ENCODE measurements around the gene RAB22A. TPM values are rescaled to one million over a fixed set of nuclear protein-coding genes. Genes with fewer than 3 reads are reported as not detected.
A peak's percentile ranks its signal among the peaks of the same experiment; 100 is the strongest.

Gene RAB22A
- total and polyA plus RNA-seq, 2 donors (not counting 3 experiments of a cell fraction or from before 2014, with no cell fraction given), result 8.6 to 16.3 TPM

DNA sequence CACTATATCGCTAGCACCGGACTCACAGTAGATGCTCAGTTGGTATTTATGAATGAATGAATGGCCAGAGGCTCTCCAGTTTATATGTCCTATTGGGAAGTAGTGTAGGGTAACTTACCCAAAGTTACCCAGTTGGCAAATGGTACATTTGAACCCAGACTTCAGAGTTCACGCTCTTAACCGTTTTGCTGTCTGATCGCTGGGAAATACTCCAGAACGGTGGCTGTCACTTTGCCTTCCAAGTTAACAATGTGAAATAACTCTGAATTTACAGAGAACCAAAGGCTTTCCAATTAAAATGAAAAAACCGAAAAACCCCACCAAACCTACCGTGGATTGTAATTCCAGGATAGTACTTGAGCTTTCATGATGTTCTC lies 81.1 kb downstream of the RAB22A start:
- H4K20me1 ChIP-seq (replicated peaks; ENCODE audit: control insufficient read depth, extremely low read depth, insufficient read depth, low read length), result peaks cover 12% of the 10 kb centered on the region
- intact Hi-C loops (cut with micrococcal nuclease), result no loop called here

DNA sequence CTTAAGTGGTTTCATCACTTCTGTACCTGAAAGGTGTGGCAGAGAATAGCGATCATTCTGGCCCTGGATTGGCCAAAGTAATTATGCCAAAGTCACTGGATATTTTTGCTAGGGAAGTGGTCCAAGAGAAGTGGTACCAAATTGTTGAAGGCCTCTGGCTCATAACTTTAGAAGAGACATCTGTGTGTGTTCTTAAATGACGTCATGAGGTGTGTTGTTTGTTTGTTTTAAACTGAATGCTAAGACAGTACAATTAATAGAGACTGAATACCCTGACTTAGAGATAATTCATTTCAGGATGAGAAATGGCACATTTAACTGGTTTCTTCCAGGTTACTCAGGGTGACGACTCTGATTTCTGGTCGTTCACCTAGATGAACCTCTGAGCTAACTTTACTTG lies 82.8 kb downstream of the RAB22A start:
- FAIRE-seq (no peak), DNase-seq (ENCODE audit: low read depth, low spot score) (no peak)
- intact Hi-C loops (cut with micrococcal nuclease), result no loop called here
- no peak overlapping the region for H2AFZ ChIP-seq (ENCODE audit: low read depth, low read length)
- peaks cover 14% of the 10 kb centered on the region for H3K4me1 ChIP-seq (ENCODE audit: control insufficient read depth, extremely low read depth, insufficient read depth, low read length)
- no peaks in the 10 kb centered on the region for H3K9me1 ChIP-seq (replicated peaks; ENCODE audit: control insufficient read depth, extremely low read depth, insufficient read depth, low read length)
- no peaks in the 10 kb centered on the region for H3K27me3 ChIP-seq (ENCODE audit: control insufficient read depth in 2 of 2, insufficient read depth in 2 of 2, low read length in 2 of 2)
- peaks cover 2 to 3% of the 10 kb centered on the region in 2 experiments for H3K36me3 ChIP-seq (ENCODE audit: control insufficient read depth in 2 of 2, extremely low read depth in 1 of 2, insufficient read depth in 2 of 2, low read length in 2 of 2)
- H3K9me3 ChIP-seq (replicated peaks; ENCODE audit: control insufficient read depth, insufficient read depth, low read length), result no peaks in the 10 kb centered on the region
- peaks cover 80% of the 10 kb centered on the region for H3K79me2 ChIP-seq (ENCODE audit: control insufficient read depth, insufficient read depth, low read length)
- BruUV-seq (replicated peaks), result no TSS peak
- H3K4me3 ChIP-seq (replicated peaks in 1 of 3; ENCODE audit: insufficient read depth in 1 of 3, low read depth in 1 of 3, low read length in 3 of 3), result no peak overlapping the region
- no peak overlapping the region for H3K9ac ChIP-seq (replicated peaks; ENCODE audit: extremely low read depth, insufficient read depth, low read length)
- no peak overlapping the region for H3K27ac ChIP-seq (ENCODE audit: insufficient read depth, low read depth, low read length)
- TF ChIP-seq, protein P1, sequence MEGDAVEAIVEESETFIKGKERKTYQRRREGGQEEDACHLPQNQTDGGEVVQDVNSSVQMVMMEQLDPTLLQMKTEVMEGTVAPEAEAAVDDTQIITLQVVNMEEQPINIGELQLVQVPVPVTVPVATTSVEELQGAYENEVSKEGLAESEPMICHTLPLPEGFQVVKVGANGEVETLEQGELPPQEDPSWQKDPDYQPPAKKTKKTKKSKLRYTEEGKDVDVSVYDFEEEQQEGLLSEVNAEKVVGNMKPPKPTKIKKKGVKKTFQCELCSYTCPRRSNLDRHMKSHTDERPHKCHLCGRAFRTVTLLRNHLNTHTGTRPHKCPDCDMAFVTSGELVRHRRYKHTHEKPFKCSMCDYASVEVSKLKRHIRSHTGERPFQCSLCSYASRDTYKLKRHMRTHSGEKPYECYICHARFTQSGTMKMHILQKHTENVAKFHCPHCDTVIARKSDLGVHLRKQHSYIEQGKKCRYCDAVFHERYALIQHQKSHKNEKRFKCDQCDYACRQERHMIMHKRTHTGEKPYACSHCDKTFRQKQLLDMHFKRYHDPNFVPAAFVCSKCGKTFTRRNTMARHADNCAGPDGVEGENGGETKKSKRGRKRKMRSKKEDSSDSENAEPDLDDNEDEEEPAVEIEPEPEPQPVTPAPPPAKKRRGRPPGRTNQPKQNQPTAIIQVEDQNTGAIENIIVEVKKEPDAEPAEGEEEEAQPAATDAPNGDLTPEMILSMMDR (IDR thresholded peaks at IDR 0.05; ENCODE audit: extremely low read depth in 1 of 2, insufficient read depth in 1 of 2, low read depth in 1 of 2, low read length in 2 of 2), result no peak
- TF ChIP-seq POLR2AphosphoS5 (IDR thresholded peaks at IDR 0.05; ENCODE audit: insufficient read depth, low read depth, low read length), result no peak
- no peak for TF ChIP-seq EZH2 (IDR thresholded peaks at IDR 0.05; ENCODE audit: borderline replicate concordance, low read depth, low read length, severe bottlenecking)
- TF ChIP-seq, protein P2, sequence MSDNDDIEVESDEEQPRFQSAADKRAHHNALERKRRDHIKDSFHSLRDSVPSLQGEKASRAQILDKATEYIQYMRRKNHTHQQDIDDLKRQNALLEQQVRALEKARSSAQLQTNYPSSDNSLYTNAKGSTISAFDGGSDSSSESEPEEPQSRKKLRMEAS (IDR thresholded peaks at IDR 0.05; ENCODE audit: insufficient read depth, insufficient read length), result no peak
- no peak for TF ChIP-seq GATA2 (IDR thresholded peaks at IDR 0.05; ENCODE audit: insufficient read depth, insufficient read length, low read depth, low read length)
- no peak for TF ChIP-seq JUN (IDR thresholded peaks at IDR 0.05; ENCODE audit: borderline replicate concordance, insufficient read depth, insufficient read length, low read depth)
- no peak for TF ChIP-seq FOS (IDR thresholded peaks at IDR 0.05; ENCODE audit: borderline replicate concordance, insufficient read depth, low read length)
- no peak for TF ChIP-seq MYC (IDR thresholded peaks at IDR 0.05; ENCODE audit: low read depth, low read length)
- ChIA-PET POLR2A (no interaction called here), CTCF (interaction anchor here (1.0 kb wide), 1 partner anchor 13 kb away, joined by 3 read pairs; no protein-coding TSS in a partner anchor)
- peaks cover 18% of the 10 kb centered on the region for H4K20me1 ChIP-seq (replicated peaks; ENCODE audit: control insufficient read depth, extremely low read depth, insufficient read depth, low read length)
- H3K4me2 ChIP-seq (ENCODE audit: insufficient read depth, low read length), result no peak overlapping the region
- dilution Hi-C loops (cut with MboI; ENCODE audit: extremely low pct_ligation_motif_present, low sequenced_read_pairs), result no loop called here

More for the DNA sequence above, 81.1 kb downstream of the RAB22A start:
- no peaks in the 10 kb centered on the region for H3K9me3 ChIP-seq (replicated peaks; ENCODE audit: control insufficient read depth, insufficient read depth, low read length)
- FAIRE-seq (no peak), DNase-seq (ENCODE audit: low read depth, low spot score) (no peak)
- peak overlapping the region in 1 of 3 experiments; percentile 81 for H3K4me3 ChIP-seq (replicated peaks in 1 of 3; ENCODE audit: insufficient read depth in 1 of 3, low read depth in 1 of 3, low read length in 3 of 3)
- peaks cover 63% of the 10 kb centered on the region for H3K79me2 ChIP-seq (ENCODE audit: control insufficient read depth, insufficient read depth, low read length)
- TSS peak; percentile 33 for BruUV-seq (replicated peaks)
- H3K9me1 ChIP-seq (replicated peaks; ENCODE audit: control insufficient read depth, extremely low read depth, insufficient read depth, low read length), result no peaks in the 10 kb centered on the region
- H3K4me2 ChIP-seq (ENCODE audit: insufficient read depth, low read length), result peak overlapping the region; percentile 72
- peaks cover 2 to 3% of the 10 kb centered on the region in 2 experiments for H3K36me3 ChIP-seq (ENCODE audit: control insufficient read depth in 2 of 2, extremely low read depth in 1 of 2, insufficient read depth in 2 of 2, low read length in 2 of 2)
- POLR2A ChIA-PET, result no interaction called here
- no peaks in the 10 kb centered on the region for H3K27me3 ChIP-seq (ENCODE audit: control insufficient read depth in 2 of 2, insufficient read depth in 2 of 2, low read length in 2 of 2)
- dilution Hi-C loops (cut with MboI; ENCODE audit: extremely low pct_ligation_motif_present, low sequenced_read_pairs), result no loop called here
- peaks cover 14% of the 10 kb centered on the region for H3K4me1 ChIP-seq (ENCODE audit: control insufficient read depth, extremely low read depth, insufficient read depth, low read length)
- no peak overlapping the region for H3K9ac ChIP-seq (replicated peaks; ENCODE audit: extremely low read depth, insufficient read depth, low read length)
- no peak overlapping the region for H2AFZ ChIP-seq (ENCODE audit: low read depth, low read length)
- no peak for TF ChIP-seq EZH2 (IDR thresholded peaks at IDR 0.05; ENCODE audit: borderline replicate concordance, low read depth, low read length, severe bottlenecking)
- CTCF ChIA-PET, result no interaction called here
- H3K27ac ChIP-seq (ENCODE audit: insufficient read depth, low read depth, low read length), result no peak overlapping the region
